ENCODE results near the gene GNAT2. TPM values are rescaled to one million over a fixed set of nuclear protein-coding genes. Genes with fewer than 3 reads are reported as not detected.
A peak's percentile ranks its signal among the peaks of the same experiment; 100 is the strongest.

Gene GNAT2
- total RNA-seq, 1 experiment from 2014 or later: 0.13 TPM

- no peak for DNase-seq (ENCODE audit: low read depth)
Observed at GRCh38 chr1:109642626-109643025, 23.2 kb upstream of the GNAT2 start.

GRCh38 chr1:109641861-109642260, 22.4 kb upstream of the GNAT2 start:
- DNase-seq (ENCODE audit: low read depth): no peak

GRCh38 chr1:109641078-109641740, 21.8 kb upstream of the GNAT2 start:
- DNase-seq (ENCODE audit: low read depth): no peak

GRCh38 chr1:109640285-109640865, 21.0 kb upstream of the GNAT2 start:
- DNase-seq (ENCODE audit: low read depth): peak; percentile 47

- no peak for DNase-seq (ENCODE audit: low read depth)
Observed at GRCh38 chr1:109639841-109640184, 20.4 kb upstream of the GNAT2 start.

- DNase-seq (ENCODE audit: low read depth): no peak
Observed at GRCh38 chr1:109639063-109639840, 19.8 kb upstream of the GNAT2 start.

GRCh38 chr1:109637446-109637845, 18.0 kb upstream of the GNAT2 start:
- no peak for DNase-seq (ENCODE audit: low read depth)

GRCh38 chr1:109636201-109636952, 17.0 kb upstream of the GNAT2 start:
- DNase-seq (ENCODE audit: low read depth): peak; percentile 51

DNA sequence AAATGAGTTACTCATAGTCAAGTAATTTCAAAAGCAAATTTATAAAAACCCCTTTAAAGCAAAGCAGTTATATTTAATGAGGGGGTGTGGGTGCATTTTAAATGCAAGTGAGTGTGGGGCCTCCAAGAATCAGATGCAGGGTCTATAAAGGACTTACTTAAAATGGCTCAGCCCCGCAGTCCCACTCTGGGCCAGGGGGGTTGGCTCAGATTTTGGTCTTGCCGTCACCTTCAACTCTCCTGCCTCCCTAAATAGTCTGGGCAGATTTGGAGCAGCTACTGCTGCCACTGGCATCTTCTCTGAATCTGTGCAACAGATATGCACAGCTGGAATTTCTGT, 16.4 kb upstream of the GNAT2 start:
- DNase-seq (ENCODE audit: low read depth): no peak

- no peak for DNase-seq (ENCODE audit: low read depth)
Observed at GRCh38 chr1:109634771-109635750, 15.6 kb upstream of the GNAT2 start.

DNA sequence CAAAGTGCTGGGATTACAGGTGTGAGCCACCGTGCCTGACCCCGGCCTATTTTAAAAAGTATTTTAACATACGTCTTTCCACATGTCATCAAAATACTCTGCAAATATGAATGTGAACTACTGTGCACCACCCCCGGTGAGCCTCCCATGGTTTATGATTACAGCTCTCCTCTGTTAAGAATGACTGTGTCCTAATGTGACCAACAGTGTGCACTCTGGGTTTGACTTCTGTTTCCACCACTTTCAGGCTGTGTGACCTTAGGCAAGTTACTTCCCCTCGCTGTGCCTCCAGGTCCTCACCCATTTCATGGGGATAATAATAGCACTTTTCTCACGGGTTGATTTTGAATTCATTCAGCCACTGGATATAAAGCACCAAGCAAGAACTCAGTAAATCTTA, 14.9 kb upstream of the GNAT2 start:
- DNase-seq (ENCODE audit: low read depth): no peak

DNA sequence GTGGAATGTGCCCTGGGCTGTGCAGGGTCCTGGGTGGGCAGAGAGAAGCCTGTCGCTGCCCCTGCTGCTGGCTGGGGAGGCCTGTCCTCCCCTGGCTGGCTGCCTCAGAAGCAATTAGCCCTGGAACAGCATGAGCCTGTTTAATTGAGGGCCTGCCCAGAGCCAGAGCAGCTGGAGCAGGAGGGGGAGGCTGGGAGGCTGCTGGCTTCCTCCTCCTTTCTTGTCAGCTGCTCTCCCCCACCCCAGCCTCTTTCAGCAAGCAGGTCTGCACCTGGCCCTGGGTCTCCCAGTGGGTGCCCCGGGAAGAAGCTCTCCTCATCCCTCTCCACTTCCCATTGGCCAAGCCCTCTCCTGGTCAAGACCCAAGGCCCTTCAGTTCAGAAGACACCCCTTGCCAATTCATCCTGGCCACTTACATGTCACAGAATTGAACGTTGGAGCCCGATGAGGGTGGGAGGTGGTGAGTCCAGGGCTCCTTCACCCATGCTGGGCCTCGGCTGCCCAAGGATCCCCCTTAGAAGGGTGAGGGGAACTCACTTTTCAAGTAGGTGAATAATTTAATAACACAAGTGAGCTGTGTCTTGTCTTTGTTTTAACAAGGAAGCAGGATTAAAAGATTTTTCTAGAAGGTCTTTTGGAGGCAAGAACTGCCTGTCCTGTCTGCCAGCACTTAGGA, 13.4 kb upstream of the GNAT2 start:
- DNase-seq (ENCODE audit: low read depth): no peak

GRCh38 chr1:109631513-109632505, 12.4 kb upstream of the GNAT2 start:
- no peak for DNase-seq (ENCODE audit: low read depth)

DNA sequence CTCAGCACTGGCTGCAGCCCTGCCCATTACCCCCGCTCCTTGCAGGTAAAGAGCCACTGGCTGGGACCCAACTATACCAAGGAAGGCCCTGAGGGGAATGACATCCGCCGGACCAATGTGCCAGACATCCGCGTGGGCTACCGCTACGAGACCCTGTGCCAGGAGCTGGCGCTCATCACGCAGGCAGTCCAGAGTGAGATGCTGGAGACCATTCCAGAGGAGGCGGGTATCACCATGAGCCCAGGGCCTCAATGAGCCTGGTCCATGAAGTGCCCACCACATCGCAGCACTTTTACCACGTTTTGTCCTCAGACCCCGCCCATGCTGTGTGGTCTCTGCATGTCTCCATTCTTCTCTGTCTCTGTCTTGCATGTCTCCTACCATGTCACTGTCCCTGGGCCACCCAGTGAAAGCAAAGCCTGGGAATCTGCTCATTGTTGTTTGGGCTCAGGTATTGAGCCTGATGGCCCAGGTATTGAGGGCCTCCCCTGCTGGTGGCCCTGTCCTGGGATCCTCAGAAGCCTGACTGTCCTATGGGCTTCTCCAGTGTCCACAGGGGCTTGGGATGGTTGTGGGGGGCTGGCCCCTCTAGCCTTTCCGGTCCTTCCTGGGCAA, 11.6 kb upstream of the GNAT2 start:
- DNase-seq (ENCODE audit: low read depth): no peak

GRCh38 chr1:109630081-109630897, 10.9 kb upstream of the GNAT2 start:
- DNase-seq (ENCODE audit: low read depth): no peak

GRCh38 chr1:109629372-109630030, 10.1 kb upstream of the GNAT2 start:
- no peak for DNase-seq (ENCODE audit: low read depth)

Measured in HT1080 (cell line).